GM18502 (cell line): ENCODE data around the gene VPS39.
A peak's percentile ranks its signal among the peaks of the same experiment; 100 is the strongest.
"Not testable (repeated sequence)": the region's sequence is repeated elsewhere in the genome, so short reads cannot be mapped to it uniquely, and the experiment has no call there.

Experiments used
- ATAC-seq: cut with Tn5 transposase; IDR thresholded peaks from one replicate; pipeline ENCODE4 v1.9.1; 2021; ENCODE audit warnings: mild to moderate bottlenecking; ENCODE audit not compliant: unreplicated experiment, poor library complexity

Gene VPS39

GRCh38 chr15:42207674-42208579, at the start of gene VPS39:
Gene VPS39 (minus strand): TSS chr15:42208304. CDS start chr15:42208153, 151 bp downstream.
- peak; percentile 92 for ATAC-seq

- no peak for ATAC-seq
Observed at GRCh38 chr15:42253300-42253699, 45.2 kb upstream of the VPS39 start.

- ATAC-seq = no peak
Observed at GRCh38 chr15:42240823-42241222, 32.7 kb upstream of the VPS39 start.

GRCh38 chr15:42239528-42240182, 31.6 kb upstream of the VPS39 start:
- ATAC-seq = no peak

- ATAC-seq = no peak
Observed at GRCh38 chr15:42233107-42233506, 25.0 kb upstream of the VPS39 start.

GRCh38 chr15:42232606-42233005, 24.5 kb upstream of the VPS39 start:
- ATAC-seq = no peak

GRCh38 chr15:42231088-42231487, 23.0 kb upstream of the VPS39 start:
- ATAC-seq = no peak

GRCh38 chr15:42228981-42229380, 20.9 kb upstream of the VPS39 start:
- not testable (repeated sequence) for ATAC-seq

GRCh38 chr15:42228036-42228435, 19.9 kb upstream of the VPS39 start:
- ATAC-seq = no peak

- no peak for ATAC-seq
Observed at GRCh38 chr15:42226648-42227047, 18.5 kb upstream of the VPS39 start.

GRCh38 chr15:42220216-42220615, 12.1 kb upstream of the VPS39 start:
- ATAC-seq = no peak

GRCh38 chr15:42218953-42219592, 11.0 kb upstream of the VPS39 start:
- ATAC-seq = no peak

GRCh38 chr15:42217568-42217967, 9.5 kb upstream of the VPS39 start:
- no peak for ATAC-seq

- no peak for ATAC-seq
Observed at GRCh38 chr15:42215913-42216829, 8.1 kb upstream of the VPS39 start.

- ATAC-seq = no peak
Observed at GRCh38 chr15:42214600-42214999, 6.5 kb upstream of the VPS39 start.

GRCh38 chr15:42213511-42213910, 5.4 kb upstream of the VPS39 start:
- ATAC-seq = no peak

GRCh38 chr15:42210696-42211095, 2.6 kb upstream of the VPS39 start:
- no peak for ATAC-seq

- ATAC-seq = no peak
Observed at GRCh38 chr15:42206406-42206805, 1.7 kb downstream of the VPS39 start.

GRCh38 chr15:42203891-42204290, 4.2 kb downstream of the VPS39 start:
- ATAC-seq = no peak

- ATAC-seq = no peak
Observed at GRCh38 chr15:42202653-42203052, 5.5 kb downstream of the VPS39 start.
